Hepatocyte (in vitro differentiated cells): Measurements from ENCODE around the gene KNTC1.

Experiments used
- EZH2phosphoT487 ChIP-seq: fragments of 200-600 bp; sonication (generic); IDR thresholded peaks from one replicate; pipeline ENCODE4 v1.6.1; 2018; ENCODE audit warnings: antibody characterized with exemption, mild to moderate bottlenecking, low read depth, moderate library complexity; ENCODE audit not compliant: unreplicated experiment, severe bottlenecking
- TF ChIP-seq, protein P1 (sequence below): fragments of 200-600 bp; sonication (generic); IDR thresholded peaks from 2 replicates; pipeline ENCODE4 v1.5.1; 2016; ENCODE audit warnings: antibody characterized with exemption, mild to moderate bottlenecking; ENCODE audit not compliant: poor library complexity

DNA sequence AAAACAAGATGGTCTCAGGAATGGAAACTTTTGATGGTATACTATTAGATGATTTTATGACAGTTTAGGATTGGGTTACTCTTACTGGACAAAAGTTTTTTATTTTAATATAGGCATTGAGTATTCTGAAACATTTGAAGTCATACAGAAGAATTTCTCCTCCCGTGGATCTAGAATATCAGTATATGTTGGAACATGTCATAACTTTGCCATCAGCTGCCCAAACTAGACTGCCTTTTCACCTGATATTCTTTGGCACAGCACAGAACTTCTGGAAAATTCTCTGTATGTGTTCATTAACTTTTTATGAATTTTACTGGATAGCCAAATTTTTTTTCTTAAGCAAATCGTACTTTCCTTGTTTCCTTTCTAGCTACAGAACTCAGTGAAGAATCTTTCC, 75.4 kb downstream of the KNTC1 start:
- TF ChIP-seq, protein P1, sequence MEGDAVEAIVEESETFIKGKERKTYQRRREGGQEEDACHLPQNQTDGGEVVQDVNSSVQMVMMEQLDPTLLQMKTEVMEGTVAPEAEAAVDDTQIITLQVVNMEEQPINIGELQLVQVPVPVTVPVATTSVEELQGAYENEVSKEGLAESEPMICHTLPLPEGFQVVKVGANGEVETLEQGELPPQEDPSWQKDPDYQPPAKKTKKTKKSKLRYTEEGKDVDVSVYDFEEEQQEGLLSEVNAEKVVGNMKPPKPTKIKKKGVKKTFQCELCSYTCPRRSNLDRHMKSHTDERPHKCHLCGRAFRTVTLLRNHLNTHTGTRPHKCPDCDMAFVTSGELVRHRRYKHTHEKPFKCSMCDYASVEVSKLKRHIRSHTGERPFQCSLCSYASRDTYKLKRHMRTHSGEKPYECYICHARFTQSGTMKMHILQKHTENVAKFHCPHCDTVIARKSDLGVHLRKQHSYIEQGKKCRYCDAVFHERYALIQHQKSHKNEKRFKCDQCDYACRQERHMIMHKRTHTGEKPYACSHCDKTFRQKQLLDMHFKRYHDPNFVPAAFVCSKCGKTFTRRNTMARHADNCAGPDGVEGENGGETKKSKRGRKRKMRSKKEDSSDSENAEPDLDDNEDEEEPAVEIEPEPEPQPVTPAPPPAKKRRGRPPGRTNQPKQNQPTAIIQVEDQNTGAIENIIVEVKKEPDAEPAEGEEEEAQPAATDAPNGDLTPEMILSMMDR, result no peak
- no peak for TF ChIP-seq EZH2phosphoT487
